Stimulated activated CD8-positive, alpha-beta memory T cell treated with anti-CD3 and anti-CD28 coated beads, Interleukin-12 subunit alpha, Interleukin-12 subunit beta, amount 100 ng/mL, for 24 hours (primary cell): ENCODE data around the gene MBTPS1.

ENCODE experiments used
- DNase-seq: peaks from one replicate; pipeline ENCODE4 v3.0.0-alpha.2; 2020; ENCODE audit errors: extremely low read depth

MBTPS1 gene

DNA sequence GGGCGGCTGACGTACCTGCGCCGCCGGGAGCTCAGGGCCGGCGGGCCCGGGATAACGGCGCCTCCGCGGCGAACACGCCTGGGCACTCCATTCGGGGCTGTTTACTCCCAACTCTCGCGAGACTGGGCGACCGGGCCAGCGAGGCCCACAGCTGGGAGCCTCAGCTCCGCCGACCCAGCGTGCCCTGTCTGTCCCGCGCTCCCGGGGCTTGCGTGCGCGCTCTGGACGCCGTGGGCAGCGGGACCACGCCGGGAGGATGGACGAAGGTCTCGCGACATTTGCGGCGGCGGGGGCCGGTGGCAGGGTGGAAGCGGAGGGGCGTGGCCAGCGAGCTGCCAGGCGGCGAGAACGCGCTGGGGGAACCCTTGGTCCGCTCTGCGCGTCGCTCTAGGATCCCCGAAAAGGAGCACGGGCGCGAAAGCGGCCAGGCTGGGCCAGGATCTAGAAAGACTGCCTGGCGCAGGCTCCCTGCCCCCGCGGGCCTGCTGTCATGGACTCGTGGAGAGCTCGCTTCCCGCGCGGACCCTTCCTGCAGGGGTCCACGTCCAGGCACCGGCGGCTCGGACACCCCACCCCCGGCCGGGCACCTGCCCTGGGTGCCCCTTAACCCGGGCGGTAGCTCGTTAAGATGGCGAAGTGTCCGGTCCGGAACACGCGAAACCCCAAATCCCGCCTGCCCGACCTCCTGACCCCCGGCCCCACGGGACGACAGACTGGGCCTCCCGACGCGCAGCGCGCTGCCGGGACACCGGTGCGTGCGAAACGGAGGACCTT, at the start of gene MBTPS1:
MBTPS1 (minus strand) TSS at position 223 of the 774 bp plus-strand sequence. CDS start 15,159 bp downstream, outside the sequence.
- DNase-seq: peak; percentile 96

DNA sequence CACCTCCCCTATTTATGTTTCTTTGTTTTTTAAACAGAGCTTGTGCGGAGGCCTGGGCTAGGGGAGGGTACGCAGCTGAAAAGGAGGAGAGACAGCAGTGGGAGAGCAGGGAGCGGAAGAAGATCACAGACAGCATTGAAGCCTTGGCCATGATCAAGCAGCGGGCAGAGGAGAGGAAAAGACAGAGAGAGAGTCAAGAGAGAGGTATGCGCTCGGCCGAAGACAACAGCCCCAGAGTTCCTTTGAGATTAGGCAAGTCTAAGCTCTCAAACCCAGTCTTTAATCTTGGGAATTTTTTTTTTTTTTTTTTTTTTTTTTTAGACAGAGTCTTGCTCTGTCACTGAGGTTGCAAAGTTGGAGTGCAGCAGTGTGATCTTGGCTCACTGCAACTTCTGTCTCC, 49.0 kb upstream of the MBTPS1 start:
- no peak for DNase-seq

DNA sequence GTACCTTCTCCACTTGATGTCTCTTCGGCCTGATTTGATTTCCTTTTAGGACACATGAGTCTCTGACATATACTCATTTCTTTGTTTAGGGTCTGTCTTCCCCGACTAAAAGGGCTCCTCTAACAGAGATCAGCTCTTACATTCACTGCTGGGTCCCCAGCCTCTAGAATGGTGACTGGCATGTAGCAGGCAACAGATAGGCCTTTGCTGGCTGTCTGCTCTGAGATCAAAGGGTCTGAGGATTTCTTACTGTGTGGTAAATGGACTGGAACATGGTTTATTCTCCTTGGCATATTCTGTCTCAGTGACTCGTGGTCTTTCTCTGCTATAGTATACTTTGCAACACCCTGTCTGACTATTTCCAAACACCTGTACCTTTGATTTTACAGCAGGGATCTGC, 45.1 kb upstream of the MBTPS1 start:
- DNase-seq: no peak

DNA sequence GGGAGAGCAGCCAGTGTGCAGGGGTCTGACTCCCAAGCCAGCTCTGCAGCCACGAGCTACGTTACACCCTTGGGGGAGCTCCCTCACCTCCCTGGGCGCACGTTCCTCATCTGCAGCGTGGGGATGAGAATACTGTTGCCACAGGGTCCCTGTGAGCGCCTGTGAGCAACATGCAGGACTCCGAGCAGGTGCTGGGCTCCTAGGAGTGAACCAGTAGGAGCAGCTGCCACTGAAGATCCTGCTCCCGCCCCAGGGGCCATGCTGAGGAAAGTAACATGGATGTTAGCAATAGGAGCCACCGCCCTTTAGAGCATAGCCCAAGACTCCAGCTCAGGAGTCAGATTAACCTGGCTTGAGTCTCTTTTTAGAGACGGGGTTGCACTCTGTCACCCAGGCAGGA, 44.3 kb upstream of the MBTPS1 start:
- no peak for DNase-seq

DNA sequence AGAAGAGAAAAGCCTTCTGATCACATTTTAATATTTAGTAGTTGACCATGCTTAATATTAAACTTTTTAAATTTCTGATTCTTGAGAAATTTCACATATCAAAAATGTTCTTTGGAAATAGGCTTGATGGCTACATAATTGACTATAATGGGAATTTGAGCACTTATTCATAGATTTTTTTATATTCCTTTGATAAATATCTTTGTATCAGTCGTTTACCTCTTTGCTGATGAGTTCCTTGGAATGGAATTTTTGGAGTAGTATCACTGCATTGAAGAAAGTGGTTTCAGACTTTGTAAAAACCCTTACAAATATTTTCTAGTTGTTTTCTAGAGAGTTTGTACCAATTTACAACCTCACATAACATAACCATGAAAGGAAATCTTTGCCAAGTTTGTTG, 43.1 kb upstream of the MBTPS1 start:
- no peak for DNase-seq

DNA sequence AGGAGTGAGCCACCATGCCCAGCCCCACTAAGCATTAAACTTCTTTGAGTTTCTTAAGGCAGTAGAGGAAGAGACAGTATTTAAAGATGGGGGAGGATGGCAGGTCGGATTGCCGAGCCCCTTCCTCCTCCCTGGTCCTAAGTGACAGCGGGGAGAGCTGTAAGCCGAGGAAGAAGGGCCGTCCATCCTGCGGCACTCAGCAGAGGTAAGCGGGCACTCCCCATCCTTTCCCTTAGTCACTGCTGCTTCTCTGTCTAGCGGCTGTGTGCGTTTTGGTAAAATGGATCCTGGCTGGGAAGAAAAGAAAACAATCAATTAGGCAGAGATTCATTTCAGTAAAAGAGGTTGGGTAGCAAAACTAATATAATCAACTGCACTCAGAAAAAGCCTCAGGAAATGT, 42.3 kb upstream of the MBTPS1 start:
- no peak for DNase-seq

DNA sequence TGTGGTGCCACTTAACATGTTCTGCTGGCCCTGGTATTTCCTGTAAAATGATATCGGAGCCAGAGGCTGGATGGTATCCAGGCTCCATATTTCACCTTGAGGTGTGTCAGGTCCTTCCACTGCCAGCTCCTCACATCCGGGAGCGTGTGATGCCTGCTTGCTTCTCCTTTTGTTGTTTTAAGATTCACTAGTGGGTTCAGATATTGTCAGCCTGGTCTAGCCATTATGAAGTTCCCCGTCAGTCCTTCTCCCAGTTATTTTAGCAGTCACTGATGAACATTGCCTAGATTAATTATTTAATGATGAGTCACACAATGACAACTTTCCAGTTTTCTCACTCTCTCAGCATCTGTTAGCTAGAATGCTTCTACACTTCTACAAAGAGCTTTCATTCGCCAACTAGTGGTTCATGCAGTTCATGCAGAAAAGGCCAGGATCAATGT, 39.6 kb upstream of the MBTPS1 start:
- DNase-seq: no peak

- DNase-seq: no peak
Measured at GRCh38 chr16:84155771-84156170, 39.0 kb upstream of the MBTPS1 start.

- no peak for DNase-seq
Measured at GRCh38 chr16:84155226-84155625, 38.5 kb upstream of the MBTPS1 start.

GRCh38 chr16:84153660-84154214, 37.0 kb upstream of the MBTPS1 start:
- DNase-seq: no peak

DNA sequence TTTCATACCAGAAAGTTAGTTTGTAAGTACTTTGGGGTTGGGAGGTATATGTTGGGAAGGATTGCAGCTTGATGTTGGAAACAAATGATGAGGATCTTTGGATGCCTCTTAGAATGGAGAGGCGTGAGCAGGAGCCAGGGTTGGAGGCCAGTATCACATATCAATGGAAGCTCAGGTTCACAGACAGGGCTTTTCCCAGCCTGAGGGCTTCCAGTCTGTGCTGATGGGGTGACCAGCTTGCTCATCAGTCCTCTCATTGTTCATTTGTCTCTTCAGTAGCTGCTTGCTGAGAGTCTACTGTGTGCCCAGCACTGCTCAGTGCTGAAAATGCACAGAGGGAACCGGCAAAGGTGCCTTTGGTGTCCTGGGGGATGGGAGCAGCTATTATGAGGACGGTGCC, 34.2 kb upstream of the MBTPS1 start:
- DNase-seq: no peak

- DNase-seq: peak; percentile 83
Measured at GRCh38 chr16:84144859-84145639, 28.3 kb upstream of the MBTPS1 start, which contains the start of the genes DNAAF1 and HSDL1. Gene DNAAF1, plus strand, starts transcription at chr16:84145308. Its CDS starts 133 bp downstream, at chr16:84145441. Gene HSDL1, minus strand, starts transcription at chr16:84145177. Its CDS starts 13,856 bp downstream, at chr16:84131321.

GRCh38 chr16:84144209-84144858, 27.6 kb upstream of the MBTPS1 start:
- DNase-seq: no peak

GRCh38 chr16:84143784-84144199, 27.1 kb upstream of the MBTPS1 start:
- DNase-seq: no peak

- no peak for DNase-seq
Measured at GRCh38 chr16:84143081-84143480, 26.3 kb upstream of the MBTPS1 start.

- no peak for DNase-seq
Measured at GRCh38 chr16:84141143-84141670, 24.5 kb upstream of the MBTPS1 start.

- no peak for DNase-seq
Measured at GRCh38 chr16:84139628-84140258, 23.0 kb upstream of the MBTPS1 start.

DNA sequence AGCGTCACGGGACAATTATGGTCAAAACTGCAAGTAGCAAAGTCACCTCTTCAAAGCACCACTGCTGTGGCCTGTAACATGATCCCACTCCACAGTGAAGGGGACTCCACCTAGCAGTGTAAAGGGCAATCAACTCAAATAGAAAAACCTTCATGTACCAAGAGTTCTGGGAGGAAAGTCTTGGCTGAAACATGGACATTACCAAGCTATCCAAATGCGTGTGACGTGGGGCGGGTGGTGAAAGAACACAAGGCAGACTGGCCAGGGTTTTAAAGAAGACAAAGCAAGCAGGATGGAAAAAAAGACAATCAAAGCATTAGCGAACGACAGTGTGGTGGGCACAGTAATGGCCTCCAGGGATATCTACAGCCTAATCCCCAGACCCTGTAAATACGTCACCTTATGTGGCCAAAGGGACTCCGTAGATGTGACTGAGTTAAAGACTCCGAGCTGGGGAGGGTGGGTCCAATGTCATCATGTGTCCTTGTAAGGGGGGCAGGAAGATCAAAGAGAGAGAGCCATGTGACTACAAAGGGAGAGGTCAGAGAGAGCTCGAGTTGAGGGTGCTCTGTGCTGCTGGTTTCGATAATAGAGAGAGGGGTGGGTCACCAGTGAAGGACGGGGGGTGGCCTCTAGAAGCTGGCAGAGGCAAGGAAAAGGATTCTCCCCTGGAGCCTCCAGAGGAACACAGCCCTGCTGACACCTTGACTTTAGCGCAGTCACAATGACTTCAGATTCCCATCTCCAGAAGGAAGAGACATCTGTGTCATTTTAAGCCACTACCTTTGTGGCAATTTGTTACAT, 22.3 kb upstream of the MBTPS1 start:
- no peak for DNase-seq

- DNase-seq: no peak
Measured at GRCh38 chr16:84138500-84138823, 21.7 kb upstream of the MBTPS1 start.

DNA sequence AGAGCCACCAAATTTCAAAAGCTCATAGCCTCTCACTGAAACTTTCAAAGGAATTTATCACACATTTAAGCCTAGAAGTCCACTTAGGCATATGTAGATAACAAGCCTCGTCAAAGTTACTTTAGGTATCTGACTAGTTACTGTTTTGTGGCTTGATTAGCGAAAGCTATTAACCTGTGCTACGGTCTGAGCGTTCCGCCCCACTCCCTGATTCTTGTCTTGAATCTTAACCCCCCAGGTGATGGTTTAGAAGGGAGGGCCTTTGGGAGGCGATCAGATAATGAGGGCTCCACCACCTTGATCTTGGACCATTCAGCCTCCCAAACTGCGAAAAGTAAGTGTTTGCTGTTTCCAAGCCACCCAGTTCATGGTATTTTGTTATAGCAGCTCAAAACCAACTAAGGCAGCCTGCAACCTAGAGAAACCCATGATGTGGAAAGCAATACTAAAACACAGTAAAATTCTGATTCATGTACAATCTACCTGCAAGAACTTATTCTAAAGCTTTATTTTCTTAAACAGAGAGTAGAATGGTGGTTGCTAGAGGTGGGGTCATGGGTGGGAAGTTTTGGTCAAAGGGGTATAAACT, 21.1 kb upstream of the MBTPS1 start:
- DNase-seq: no peak
